Bronchial epithelial cell (primary cell): ENCODE data around the gene DPPA5. TPM values are rescaled to one million over a fixed set of nuclear protein-coding genes. Genes with fewer than 3 reads are reported as not detected.
A peak's percentile ranks its signal among the peaks of the same experiment; 100 is the strongest.

Experiments
- DNase-seq: peaks from one replicate; pipeline ENCODE4 v3.0.0-alpha.2; 2010; ENCODE audit warnings: low read depth
- FAIRE-seq: peaks from 2 replicates; lab custom pipeline; 2011; peaks lifted over from hg19 to GRCh38; lab: Jason Lieb, UNC
- H3K27me3 ChIP-seq: 2 replicates; pipeline ENCODE4 v1.5.1; 2011; ENCODE audit warnings: low read length; ENCODE audit not compliant: control insufficient read depth, insufficient read depth
- H3K36me3 ChIP-seq: 2 replicates; pipeline ENCODE4 v1.5.1; 2011; ENCODE audit warnings: low read length; ENCODE audit not compliant: control insufficient read depth, insufficient read depth
- H3K4me3 ChIP-seq: 2 replicates; pipeline ENCODE4 v1.5.1; 2011; ENCODE audit warnings: mild to moderate bottlenecking, low read depth, low read length, control low read depth
- CTCF ChIP-seq: IDR thresholded peaks from 2 replicates; pipeline ENCODE4 v1.5.1; 2011; ENCODE audit warnings: mild to moderate bottlenecking, moderate library complexity, low read length, control low read depth, inconsistent platforms; ENCODE audit not compliant: insufficient read depth, severe bottlenecking
- total RNA-seq: library from RNA; depleted of rRNA; stranded (reverse); fragments of >200 nt; gene quantifications from 2 replicates; pipeline ENCODE4 v1.2.1, GENCODE V29; 2014

Gene DPPA5
- total RNA-seq, 1 donor from 2014 or later, result not detected

- Histone ChIP-seq H3K4me3 (no peak overlapping the region), H3K27me3 (no peaks in the 10 kb centered on the region), H3K36me3 (no peaks in the 10 kb centered on the region)
- DNase-seq (no peak), FAIRE-seq (no peak)
- no peak for TF ChIP-seq CTCF
Observed at GRCh38 chr6:73342174-73342573, 11.9 kb downstream of the DPPA5 start.

GRCh38 chr6:73341335-73341734, 12.7 kb downstream of the DPPA5 start:
- Histone ChIP-seq H3K4me3 (no peak overlapping the region), H3K36me3 (no peaks in the 10 kb centered on the region), H3K27me3 (no peaks in the 10 kb centered on the region)
- no peak for TF ChIP-seq CTCF
- DNase-seq (no peak), FAIRE-seq (no peak)

GRCh38 chr6:73340048-73340447, 14.0 kb downstream of the DPPA5 start:
- H3K36me3 ChIP-seq, result no peaks in the 10 kb centered on the region
- no peak overlapping the region for H3K4me3 ChIP-seq
- no peaks in the 10 kb centered on the region for H3K27me3 ChIP-seq
- peak; percentile 62 for DNase-seq
- no peak for TF ChIP-seq CTCF
- no peak for FAIRE-seq

GRCh38 chr6:73339340-73339739, 14.7 kb downstream of the DPPA5 start:
- no peak for TF ChIP-seq CTCF
- Histone ChIP-seq H3K4me3 (no peak overlapping the region), H3K36me3 (no peaks in the 10 kb centered on the region), H3K27me3 (no peaks in the 10 kb centered on the region)
- DNase-seq, result no peak
- FAIRE-seq, result no peak

- no peaks in the 10 kb centered on the region for H3K27me3 ChIP-seq
- H3K36me3 ChIP-seq, result no peaks in the 10 kb centered on the region
- FAIRE-seq (no peak), DNase-seq (no peak)
- no peak for TF ChIP-seq CTCF
- H3K4me3 ChIP-seq, result no peak overlapping the region
Observed at GRCh38 chr6:73329201-73329600, 24.9 kb downstream of the DPPA5 start.

- no peak for TF ChIP-seq CTCF
- no peaks in the 10 kb centered on the region for H3K27me3 ChIP-seq
- H3K4me3 ChIP-seq, result no peak overlapping the region
- FAIRE-seq (no peak), DNase-seq (no peak)
- no peaks in the 10 kb centered on the region for H3K36me3 ChIP-seq
Observed at GRCh38 chr6:73328790-73329189, 25.3 kb downstream of the DPPA5 start.
